Aorta (tissue), 5 donors: ENCODE measurements around the gene CREB5. TPM values are rescaled to one million over a fixed set of nuclear protein-coding genes. Genes with fewer than 3 reads are reported as not detected.

Source experiments
- ATAC-seq: fragments of 200-7000 bp; cut with Tn5 transposase; one replicate; pipeline ENCODE4 v1.9.1; 2022; ENCODE audit warnings: moderate library complexity; ENCODE audit not compliant: low FRiP score
- DNase-seq, 2 donors: peaks; one replicate each; pipeline ENCODE4 v3.0.0-alpha.2; 2020
- H3K27ac ChIP-seq, 2 donors: one replicate each; pipeline ENCODE4 v1.5.1; 2013; ENCODE audit warnings: low read length in 2 of 2, mild to moderate bottlenecking in 2 of 2, moderate library complexity in 2 of 2, control low read depth in 1 of 2, inconsistent platforms in 1 of 2, low read depth in 1 of 2
- H3K27me3 ChIP-seq, 2 donors: one replicate each; pipeline ENCODE4 v1.6.1; 2013; ENCODE audit warnings: control low read depth in 1 of 2, low read length in 1 of 2, mild to moderate bottlenecking in 1 of 2, moderate library complexity in 1 of 2; ENCODE audit not compliant: insufficient read depth in 2 of 2, control insufficient read depth in 1 of 2
- H3K36me3 ChIP-seq, 2 donors: one replicate each; pipeline ENCODE4 v1.6.1; 2013; ENCODE audit warnings: control low read depth in 1 of 2, low read length in 1 of 2, mild to moderate bottlenecking in 1 of 2; ENCODE audit not compliant: insufficient read depth in 2 of 2, control insufficient read depth in 1 of 2
- H3K4me1 ChIP-seq, 2 donors: one replicate each; pipeline ENCODE4 v1.6.1; 2013; ENCODE audit warnings: low read length in 2 of 2, control low read depth in 1 of 2, mild to moderate bottlenecking in 1 of 2, moderate library complexity in 1 of 2; ENCODE audit not compliant: insufficient read depth in 2 of 2, control insufficient read depth in 1 of 2
- H3K4me3 ChIP-seq, 2 donors: one replicate each; pipeline ENCODE4 v1.5.1; 2013; ENCODE audit warnings: low read length in 2 of 2, control low read depth in 1 of 2, mild to moderate bottlenecking in 1 of 2
- H3K9me3 ChIP-seq: one replicate; pipeline ENCODE4 v1.6.1; 2013; ENCODE audit warnings: mild to moderate bottlenecking, low read length; ENCODE audit not compliant: control insufficient read depth
- WGBS, 2 donors: extraction: QIAGEN DNeasy Blood & Tissue Kit; methylation state at CpG; one replicate each; pipeline ENCODE4 v1.1.7; 2013; 5-methylcytosine and 5-hydroxymethylcytosine counted together
- intact Hi-C, 2 donors: fragments of 100-400 bp; cut with DNase I; formaldehyde crosslinking; loops; one replicate each; pipeline versions ENCODE4 v1.14.2 to v1.15.0; 2022
- polyA plus RNA-seq, 2 donors: library from polyadenylated mRNA; stranded (reverse); fragments of 200-250 nt; gene quantifications; one replicate each; pipeline ENCODE4 v1.2.3, GENCODE V29; 2013
- total RNA-seq, 2 donors: library from RNA; stranded (reverse); fragmentation: NEBNext Ultra II Directional; extraction: Animal tissue kit (Norgen Biotek cat#: 25700); gene quantifications; one replicate each; pipeline ENCODE4 v1.2.1, GENCODE V29; 2021
- donor health status: healthy with polysubstance abuse.
- donor health status: Bipolar disorder and iron deficiency.
- donor health status: DM: no; HTN: no; CAD: no.
- donor health status: DM: no; HTN: no; CAD: no.
- donor health status: DM: yes; HTN: yes; CAD: no.

CREB5 gene
- total and polyA plus RNA-seq, 4 donors: 2.6 to 57.1 (median 17.9) TPM

DNA sequence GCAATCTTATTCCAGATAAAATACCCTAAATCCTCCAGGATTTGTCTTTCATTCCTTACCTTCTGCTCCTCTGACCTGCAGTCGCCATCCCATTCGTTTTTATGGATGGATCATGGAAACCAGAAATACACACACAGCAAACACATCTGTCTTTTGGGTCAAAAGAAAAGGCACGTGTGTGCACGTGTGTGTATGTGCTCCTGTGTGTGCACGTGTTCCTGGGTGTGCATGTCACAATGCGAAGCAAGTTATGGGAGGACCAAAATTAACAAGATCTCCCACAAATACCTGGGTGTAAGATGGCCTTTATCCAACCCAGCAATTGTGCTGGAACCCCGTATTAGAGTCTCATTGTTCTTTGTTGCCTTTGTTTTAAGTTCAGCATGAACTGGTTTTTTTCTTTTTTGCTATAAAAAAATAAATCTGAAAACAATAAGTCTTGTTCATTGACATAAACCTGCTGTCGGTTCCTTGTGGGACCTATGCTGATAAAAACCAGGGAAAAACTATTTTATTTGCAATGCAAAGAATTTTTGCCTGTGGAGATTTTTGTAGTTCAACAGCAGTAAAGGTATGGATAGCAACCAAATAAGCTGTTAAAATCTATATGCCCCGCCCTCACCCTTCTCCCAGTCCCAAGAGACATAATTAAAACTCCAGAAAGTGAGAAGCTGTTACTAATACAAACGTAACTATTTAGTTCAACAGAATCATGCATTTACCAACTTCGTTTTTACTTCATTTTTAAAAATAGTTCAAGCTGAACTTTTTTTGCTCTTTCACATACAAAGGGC, 229.6 kb downstream of the CREB5 start:
- Histone ChIP-seq H3K9me3 (no peaks in the 10 kb centered on the region), H3K36me3 (no peaks in the 10 kb centered on the region), H3K4me1 (peaks cover 0 to 3% of the 10 kb centered on the region in 2 donors), H3K27me3 (no peaks in the 10 kb centered on the region), H3K27ac (no peak overlapping the region), H3K4me3 (no peak overlapping the region)
- intact Hi-C loops: no loop called here
- WGBS, 2 donors: 73 to 74% methylated on average over 11 of the region's 11 CpGs
- ATAC-seq (no peak), DNase-seq (no peak)

DNA sequence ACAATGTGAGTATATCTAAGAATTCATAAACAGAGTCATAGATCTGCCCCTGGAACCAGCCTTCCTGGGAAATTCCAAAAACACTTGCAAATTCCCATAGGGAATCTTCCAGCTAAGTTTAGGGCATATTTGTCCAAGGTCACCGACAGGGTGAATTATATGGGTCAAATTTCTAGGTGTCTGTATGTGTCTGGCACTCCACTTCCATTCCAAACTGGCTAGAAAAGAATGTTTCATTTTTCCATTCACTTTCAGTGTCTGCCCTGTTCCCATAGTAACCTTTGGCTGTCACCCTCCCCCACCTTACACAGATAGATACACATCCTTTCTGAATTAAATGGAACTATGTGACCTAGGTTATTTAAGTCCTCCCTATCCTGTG, 230.9 kb downstream of the CREB5 start:
- H3K4me3 ChIP-seq: no peak overlapping the region
- H3K36me3 ChIP-seq: no peaks in the 10 kb centered on the region
- H3K27me3 ChIP-seq: no peaks in the 10 kb centered on the region
- no peak overlapping the region for H3K27ac ChIP-seq
- H3K9me3 ChIP-seq: no peaks in the 10 kb centered on the region
- DNase-seq: no peak
- ATAC-seq: no peak
- 3 to 23% methylated on average over 1 of the region's 1 CpG for WGBS, 2 donors
- peaks cover 0 to 3% of the 10 kb centered on the region in 2 donors for H3K4me1 ChIP-seq
- intact Hi-C loops: no loop called here

DNA sequence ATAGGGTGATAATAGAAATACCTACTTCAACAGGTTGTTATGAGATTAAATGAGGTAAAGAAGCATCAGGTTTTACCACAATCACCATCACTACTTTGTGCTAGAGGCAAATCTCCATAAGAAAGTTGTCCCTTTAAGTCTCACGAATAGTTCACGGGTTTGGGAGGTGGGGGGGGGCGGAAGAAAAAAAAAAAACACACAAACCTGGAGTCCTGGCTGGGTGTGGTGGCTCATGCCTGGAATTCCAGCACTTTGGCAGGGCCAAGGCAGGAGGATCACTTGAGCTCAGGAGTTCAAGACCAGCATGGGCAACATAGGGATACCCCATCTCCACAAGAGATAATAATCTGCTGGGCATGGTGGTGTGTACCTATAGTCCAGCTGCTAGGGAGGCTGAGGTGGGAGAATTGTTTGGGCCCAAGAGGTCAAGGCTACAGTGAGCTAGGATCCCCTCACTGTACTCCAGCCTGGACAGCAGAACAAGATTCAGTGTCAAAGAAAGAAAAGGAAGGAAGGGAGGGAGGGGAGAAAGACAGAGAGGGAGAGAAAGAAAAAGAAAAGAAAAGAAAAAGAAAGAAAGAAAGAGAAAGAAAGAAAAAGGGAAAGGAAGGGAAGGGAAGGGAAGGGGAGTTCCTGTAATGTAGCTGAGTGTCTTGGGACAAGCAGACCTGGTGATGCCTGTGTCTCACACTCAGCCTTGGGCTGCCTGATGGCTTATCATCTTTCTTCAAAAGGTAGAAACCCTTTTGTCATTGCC, 231.4 kb downstream of the CREB5 start:
- no peaks in the 10 kb centered on the region for H3K9me3 ChIP-seq
- no peak overlapping the region for H3K4me3 ChIP-seq
- 53 to 71% methylated on average over 3 of the region's 3 CpGs for WGBS, 2 donors
- no peaks in the 10 kb centered on the region for H3K27me3 ChIP-seq
- H3K27ac ChIP-seq: no peak overlapping the region
- no peaks in the 10 kb centered on the region for H3K36me3 ChIP-seq
- H3K4me1 ChIP-seq: peaks cover 0 to 3% of the 10 kb centered on the region in 2 donors
- no peak for ATAC-seq
- intact Hi-C loops: no loop called here
- no peak for DNase-seq

DNA sequence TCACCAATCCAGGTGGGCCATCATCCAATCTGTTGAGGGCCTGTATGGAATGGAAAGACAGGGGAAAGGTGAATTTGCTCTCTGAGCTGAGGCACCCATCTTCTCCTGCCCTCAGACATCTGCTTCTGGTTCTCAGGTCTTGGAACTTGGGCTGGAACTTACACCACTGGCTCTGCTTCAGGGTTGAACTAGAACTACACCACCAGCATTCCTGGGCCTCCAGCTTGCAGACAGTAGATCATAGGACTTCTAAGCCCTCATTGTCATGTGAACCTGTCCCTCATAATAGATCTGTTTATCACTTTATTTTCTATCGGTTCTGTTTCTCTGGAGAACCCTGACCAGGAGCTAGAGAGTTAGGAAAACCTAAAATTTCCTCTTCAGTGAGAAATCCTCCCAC, 233.5 kb downstream of the CREB5 start:
- ATAC-seq (no peak), DNase-seq (no peak)
- H3K27me3 ChIP-seq: no peaks in the 10 kb centered on the region
- peaks cover 0 to 3% of the 10 kb centered on the region in 2 donors for H3K4me1 ChIP-seq
- no peaks in the 10 kb centered on the region for H3K36me3 ChIP-seq
- no peaks in the 10 kb centered on the region for H3K9me3 ChIP-seq
- intact Hi-C loops: no loop called here
- H3K4me3 ChIP-seq: no peak overlapping the region
- WGBS, 2 donors: 86 to 96% methylated on average over 1 of the region's 1 CpG
- no peak overlapping the region for H3K27ac ChIP-seq

DNA sequence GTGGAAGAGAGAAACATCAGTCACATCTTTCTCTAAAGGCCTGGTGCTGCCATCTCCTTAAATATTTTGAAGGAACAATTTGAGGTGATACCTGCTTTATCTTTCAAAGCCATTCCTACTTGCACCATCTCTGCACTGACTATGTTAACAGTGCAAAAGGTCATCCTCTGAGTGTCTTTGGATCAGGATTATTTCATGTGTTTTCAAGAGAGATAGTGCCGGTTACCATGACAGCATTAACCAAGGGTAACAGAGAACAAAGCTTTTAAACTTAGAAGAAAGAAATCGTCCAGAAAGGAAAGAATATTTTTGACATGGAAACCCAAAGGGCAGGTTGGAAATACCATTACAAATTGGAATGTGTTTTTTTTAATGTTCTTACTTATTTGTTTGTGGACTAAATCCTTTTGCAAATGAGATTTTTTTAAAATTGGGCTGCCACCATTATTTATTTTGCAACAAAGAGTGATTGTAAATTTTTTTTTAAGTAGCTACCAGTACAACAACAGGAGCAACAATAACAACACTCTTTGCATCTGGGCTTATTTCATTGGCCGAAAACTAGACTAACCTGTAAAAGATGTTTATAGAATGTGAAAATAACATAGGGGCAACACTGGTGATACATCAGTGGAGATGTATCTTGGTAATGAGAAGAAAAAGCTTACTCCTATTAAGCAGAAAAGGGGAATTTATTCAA, 234.2 kb downstream of the CREB5 start:
- Histone ChIP-seq H3K9me3 (no peaks in the 10 kb centered on the region), H3K4me3 (no peak overlapping the region), H3K36me3 (no peaks in the 10 kb centered on the region), H3K4me1 (peaks cover 0 to 3% of the 10 kb centered on the region in 2 donors), H3K27me3 (no peaks in the 10 kb centered on the region), H3K27ac (no peak overlapping the region)
- ATAC-seq (no peak), DNase-seq (no peak)
- WGBS, 2 donors: 70 to 74% methylated on average over 3 of the region's 3 CpGs
- intact Hi-C loops: no loop called here

DNA sequence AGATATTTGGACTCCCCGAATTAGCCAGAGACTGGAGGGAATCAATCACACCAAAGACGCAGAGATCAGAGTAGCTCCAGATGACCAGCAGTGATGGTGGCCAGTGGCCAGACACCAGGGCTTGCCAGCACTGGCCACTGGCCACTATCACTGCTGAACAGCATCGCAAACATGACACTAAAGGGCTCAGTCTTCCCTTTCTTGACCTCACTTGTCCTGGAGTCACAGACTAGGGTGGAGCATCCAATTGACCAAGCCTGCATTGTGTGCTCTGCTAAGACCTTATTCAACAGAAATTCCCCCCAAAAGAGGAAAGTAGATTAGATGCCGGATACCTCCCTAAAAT, 234.7 kb downstream of the CREB5 start:
- ATAC-seq: no peak

DNA sequence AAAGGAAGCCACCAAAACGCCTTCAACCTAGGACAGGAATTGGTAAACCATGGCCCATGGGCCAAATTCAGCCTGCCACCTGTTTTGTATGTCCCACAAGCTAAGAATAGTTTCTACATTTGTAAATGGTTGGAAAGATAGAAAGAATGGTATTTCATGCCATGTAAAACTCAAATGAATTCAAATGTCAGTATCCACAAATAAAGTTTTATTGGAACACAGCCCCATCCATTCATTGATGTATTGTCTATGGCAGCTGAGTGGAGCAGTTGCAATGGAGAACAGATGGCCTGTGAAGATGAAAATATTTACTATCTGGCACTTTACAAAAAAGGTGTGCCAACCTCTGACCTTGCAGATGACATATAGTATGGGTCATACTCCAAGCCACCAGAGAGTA, 236.9 kb downstream of the CREB5 start:
- Histone ChIP-seq H3K36me3 (no peaks in the 10 kb centered on the region), H3K9me3 (no peaks in the 10 kb centered on the region), H3K27me3 (no peaks in the 10 kb centered on the region), H3K4me1 (no peaks in the 10 kb centered on the region), H3K4me3 (no peak overlapping the region), H3K27ac (no peak overlapping the region)
- ATAC-seq (no peak), DNase-seq (no peak)
- intact Hi-C loops: no loop called here
- WGBS, 2 donors: 94 to 95% methylated on average over 1 of the region's 1 CpG

More for the DNA sequence above, 234.7 kb downstream of the CREB5 start:
- WGBS, 2 donors: 85 to 90% methylated on average over 4 of the region's 4 CpGs
- no peak overlapping the region for H3K4me3 ChIP-seq
- intact Hi-C loops: no loop called here
- no peak overlapping the region for H3K27ac ChIP-seq
- H3K4me1 ChIP-seq: peaks cover 0 to 3% of the 10 kb centered on the region in 2 donors
- no peak for DNase-seq
- no peaks in the 10 kb centered on the region for H3K9me3 ChIP-seq
- H3K36me3 ChIP-seq: no peaks in the 10 kb centered on the region
- no peaks in the 10 kb centered on the region for H3K27me3 ChIP-seq

DNA sequence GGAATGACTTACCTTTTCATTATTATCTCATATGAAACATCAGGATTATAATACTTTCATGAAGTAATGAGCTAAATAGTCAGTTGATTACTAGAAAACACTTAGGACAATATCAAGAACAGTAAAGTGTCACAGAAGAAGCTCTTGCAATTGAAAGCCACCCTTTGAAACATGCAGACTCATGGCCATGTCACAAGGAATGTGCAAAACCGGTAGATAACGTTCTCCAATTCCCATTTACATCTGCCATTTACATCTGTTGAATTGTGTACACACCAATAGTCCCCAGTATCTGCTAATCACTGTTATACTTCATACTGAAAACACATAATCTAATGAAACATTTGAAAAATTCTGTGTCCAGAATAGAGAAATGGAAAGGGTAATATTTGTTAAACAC, 237.5 kb downstream of the CREB5 start:
- Histone ChIP-seq H3K4me1 (no peaks in the 10 kb centered on the region), H3K4me3 (no peak overlapping the region), H3K36me3 (no peaks in the 10 kb centered on the region), H3K27me3 (no peaks in the 10 kb centered on the region), H3K27ac (no peak overlapping the region), H3K9me3 (no peaks in the 10 kb centered on the region)
- 86 to 87% methylated on average over 2 of the region's 2 CpGs for WGBS, 2 donors
- DNase-seq (no peak), ATAC-seq (no peak)
- intact Hi-C loops: no loop called here
